Hepatocyte (in vitro differentiated cells): ENCODE measurements around the gene ZNF280D. TPM values are rescaled to one million over a fixed set of nuclear protein-coding genes. Genes with fewer than 3 reads are reported as not detected.

ENCODE experiments used
- DNase-seq: peaks from one replicate; pipeline ENCODE4 v3.0.0-alpha.2; 2016; ENCODE audit warnings: low spot score
- H2AFZ ChIP-seq: fragments of 200-600 bp; sonication (generic); 2 replicates; pipeline ENCODE4 v1.6.0; 2016; ENCODE audit warnings: antibody characterized with exemption, mild to moderate bottlenecking
- H3K27ac ChIP-seq: fragments of 200-600 bp; sonication (generic); 2 replicates; pipeline ENCODE4 v1.5.1; 2016; ENCODE audit warnings: mild to moderate bottlenecking
- H3K27me3 ChIP-seq: fragments of 200-600 bp; sonication (generic); 2 replicates; pipeline ENCODE4 v1.6.1; 2016
- H3K36me3 ChIP-seq: fragments of 200-600 bp; sonication (generic); replicated peaks from 2 replicates; pipeline ENCODE4 v1.5.1; 2016; ENCODE audit warnings: low read depth; ENCODE audit not compliant: insufficient read depth
- H3K4me1 ChIP-seq: fragments of 200-600 bp; sonication (generic); 2 replicates; pipeline ENCODE4 v1.5.1; 2016; ENCODE audit warnings: mild to moderate bottlenecking, moderate library complexity; ENCODE audit not compliant: insufficient read depth
- H3K4me2 ChIP-seq: fragments of 200-600 bp; sonication (generic); 2 replicates; pipeline ENCODE4 v1.6.0; 2016
- H3K4me3 ChIP-seq: fragments of 200-600 bp; sonication (generic); 2 replicates; pipeline ENCODE4 v1.5.1; 2016; ENCODE audit warnings: mild to moderate bottlenecking
- H3K79me2 ChIP-seq: fragments of 200-600 bp; sonication (generic); 2 replicates; pipeline ENCODE4 v1.6.0; 2017; ENCODE audit warnings: mild to moderate bottlenecking
- H3K9me2 ChIP-seq: fragments of 200-600 bp; sonication (generic); replicated peaks from 2 replicates; pipeline ENCODE4 v1.6.0; 2017; ENCODE audit warnings: mild to moderate bottlenecking; ENCODE audit not compliant: insufficient read depth
- H3K9me3 ChIP-seq: fragments of 200-600 bp; sonication (generic); 2 replicates; pipeline ENCODE4 v1.5.1; 2016; ENCODE audit warnings: low read depth, mild to moderate bottlenecking
- H4K20me1 ChIP-seq: fragments of 200-600 bp; sonication (generic); 2 replicates; pipeline ENCODE4 v1.6.0; 2016; ENCODE audit warnings: mild to moderate bottlenecking; ENCODE audit not compliant: insufficient read depth, poor library complexity, severe bottlenecking
- EZH2 ChIP-seq: fragments of 200-600 bp; sonication (generic); IDR thresholded peaks from 2 replicates; pipeline ENCODE4 v1.6.1; 2016; ENCODE audit warnings: antibody characterized with exemption, mild to moderate bottlenecking, borderline replicate concordance
- EZH2phosphoT487 ChIP-seq: fragments of 200-600 bp; sonication (generic); IDR thresholded peaks from one replicate; pipeline ENCODE4 v1.6.1; 2018; ENCODE audit warnings: antibody characterized with exemption, mild to moderate bottlenecking, low read depth, moderate library complexity; ENCODE audit not compliant: unreplicated experiment, severe bottlenecking
- WGBS: methylation state at CpG from one replicate; pipeline ENCODE4 v1.1.6; 2016; ENCODE audit warnings: low lambda C conversion rate; ENCODE audit errors: missing lambda C conversion rate; 5-methylcytosine and 5-hydroxymethylcytosine counted together
- polyA plus RNA-seq: library from polyadenylated mRNA; unstranded; fragments of >200 nt; fragmentation: Nextera tagmentation; extraction: Ambion mirVana; gene quantifications from 2 replicates; pipeline ENCODE4 v1.2.1, GENCODE V29; 2016
- total RNA-seq: library from RNA; depleted of rRNA; stranded (reverse); fragments of >200 nt; gene quantifications from 2 replicates; pipeline ENCODE4 v1.2.3, GENCODE V29; 2014
- TF ChIP-seq, protein P1 (sequence below): fragments of 200-600 bp; sonication (generic); IDR thresholded peaks from 2 replicates; pipeline ENCODE4 v1.5.1; 2016; ENCODE audit warnings: antibody characterized with exemption, mild to moderate bottlenecking; ENCODE audit not compliant: poor library complexity

Gene ZNF280D
- total and polyA plus RNA-seq, 2 experiments from 2014 or later: 0.54 to 0.87 TPM

DNA sequence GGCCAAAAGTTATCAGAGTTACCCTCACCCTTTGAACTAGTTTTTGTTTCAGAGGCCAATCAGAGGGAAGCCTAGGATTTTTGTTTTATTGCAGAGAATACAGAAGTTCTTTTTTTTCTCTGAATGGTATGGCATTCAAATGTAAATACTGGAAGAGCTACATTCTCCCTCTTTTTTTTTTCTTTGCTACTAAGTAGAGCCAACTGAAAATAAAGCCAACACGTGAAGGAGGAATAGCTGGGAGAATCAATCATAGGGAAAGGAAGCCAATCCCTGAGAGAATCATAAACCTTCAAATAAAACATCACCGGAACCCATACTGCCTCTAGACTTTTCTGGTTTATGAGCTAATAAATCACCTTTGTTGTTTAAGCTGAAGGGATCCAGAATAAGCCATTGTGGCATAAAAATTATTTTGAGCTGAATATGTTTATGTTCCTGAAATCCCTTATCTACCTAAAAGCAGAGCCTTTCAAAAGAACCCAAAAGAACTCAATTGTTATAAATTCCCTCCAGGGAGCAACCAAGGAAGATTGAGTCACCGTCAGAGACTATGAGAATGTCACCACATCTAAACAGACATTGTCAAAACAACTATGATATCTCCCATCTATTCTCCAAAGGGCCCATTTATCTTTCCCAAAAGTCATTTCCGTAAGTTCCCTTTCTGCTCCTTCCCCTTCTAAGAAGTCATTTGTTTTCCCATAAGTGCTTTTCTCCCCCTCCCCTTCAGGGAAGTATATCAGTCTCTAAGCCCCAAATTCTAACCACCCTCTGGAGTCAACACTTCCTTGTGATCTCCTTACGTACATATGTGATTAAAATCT is 3.8 kb upstream of the ZNF280D start:
- H3K27ac ChIP-seq: no peak overlapping the region
- TF ChIP-seq EZH2phosphoT487 (no peak), EZH2 (no peak)
- TF ChIP-seq, protein P1, sequence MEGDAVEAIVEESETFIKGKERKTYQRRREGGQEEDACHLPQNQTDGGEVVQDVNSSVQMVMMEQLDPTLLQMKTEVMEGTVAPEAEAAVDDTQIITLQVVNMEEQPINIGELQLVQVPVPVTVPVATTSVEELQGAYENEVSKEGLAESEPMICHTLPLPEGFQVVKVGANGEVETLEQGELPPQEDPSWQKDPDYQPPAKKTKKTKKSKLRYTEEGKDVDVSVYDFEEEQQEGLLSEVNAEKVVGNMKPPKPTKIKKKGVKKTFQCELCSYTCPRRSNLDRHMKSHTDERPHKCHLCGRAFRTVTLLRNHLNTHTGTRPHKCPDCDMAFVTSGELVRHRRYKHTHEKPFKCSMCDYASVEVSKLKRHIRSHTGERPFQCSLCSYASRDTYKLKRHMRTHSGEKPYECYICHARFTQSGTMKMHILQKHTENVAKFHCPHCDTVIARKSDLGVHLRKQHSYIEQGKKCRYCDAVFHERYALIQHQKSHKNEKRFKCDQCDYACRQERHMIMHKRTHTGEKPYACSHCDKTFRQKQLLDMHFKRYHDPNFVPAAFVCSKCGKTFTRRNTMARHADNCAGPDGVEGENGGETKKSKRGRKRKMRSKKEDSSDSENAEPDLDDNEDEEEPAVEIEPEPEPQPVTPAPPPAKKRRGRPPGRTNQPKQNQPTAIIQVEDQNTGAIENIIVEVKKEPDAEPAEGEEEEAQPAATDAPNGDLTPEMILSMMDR: no peak
- no peaks in the 10 kb centered on the region for H3K27me3 ChIP-seq
- no peaks in the 10 kb centered on the region for H3K79me2 ChIP-seq
- no peak overlapping the region for H3K4me3 ChIP-seq
- WGBS: 32% methylated on average over 5 of the region's 5 CpGs
- H2AFZ ChIP-seq: no peak overlapping the region
- no peak for DNase-seq
- H3K9me3 ChIP-seq: no peaks in the 10 kb centered on the region
- H4K20me1 ChIP-seq: no peaks in the 10 kb centered on the region
- H3K9me2 ChIP-seq: no peaks in the 10 kb centered on the region
- H3K36me3 ChIP-seq: no peaks in the 10 kb centered on the region
- peak overlapping the region; percentile 5 for H3K4me2 ChIP-seq
- peaks cover 7% of the 10 kb centered on the region for H3K4me1 ChIP-seq

DNA sequence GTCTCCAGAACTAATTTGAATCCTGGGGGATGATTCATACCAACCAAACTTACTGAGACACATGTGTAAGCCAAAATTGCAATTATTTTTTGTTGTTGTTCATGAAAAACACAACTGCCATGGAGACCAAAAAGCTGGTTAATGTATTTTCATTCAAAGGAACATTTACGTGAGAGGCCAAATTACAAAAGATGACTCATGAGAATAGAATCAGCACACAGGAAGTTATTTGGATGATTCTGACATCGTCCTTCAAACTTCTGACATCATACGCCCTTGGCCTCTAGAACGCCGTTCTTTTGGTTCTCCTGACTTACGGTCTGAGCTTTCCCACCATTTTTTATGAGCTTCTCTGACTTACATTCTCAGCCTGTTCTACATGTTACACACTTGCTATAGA is 3.0 kb upstream of the ZNF280D start:
- 90% methylated on average over 6 of the region's 6 CpGs for WGBS
- no peaks in the 10 kb centered on the region for H3K9me3 ChIP-seq
- peaks cover 7% of the 10 kb centered on the region for H3K4me1 ChIP-seq
- TF ChIP-seq EZH2: no peak
- TF ChIP-seq, protein P1: no peak
- TF ChIP-seq EZH2phosphoT487: no peak
- H3K27me3 ChIP-seq: no peaks in the 10 kb centered on the region
- H3K36me3 ChIP-seq: no peaks in the 10 kb centered on the region
- H3K79me2 ChIP-seq: no peaks in the 10 kb centered on the region
- H3K9me2 ChIP-seq: no peaks in the 10 kb centered on the region
- DNase-seq: no peak
- no peaks in the 10 kb centered on the region for H4K20me1 ChIP-seq
- no peak overlapping the region for H3K27ac ChIP-seq
- no peak overlapping the region for H2AFZ ChIP-seq
- no peak overlapping the region for H3K4me3 ChIP-seq
- H3K4me2 ChIP-seq: no peak overlapping the region

DNA sequence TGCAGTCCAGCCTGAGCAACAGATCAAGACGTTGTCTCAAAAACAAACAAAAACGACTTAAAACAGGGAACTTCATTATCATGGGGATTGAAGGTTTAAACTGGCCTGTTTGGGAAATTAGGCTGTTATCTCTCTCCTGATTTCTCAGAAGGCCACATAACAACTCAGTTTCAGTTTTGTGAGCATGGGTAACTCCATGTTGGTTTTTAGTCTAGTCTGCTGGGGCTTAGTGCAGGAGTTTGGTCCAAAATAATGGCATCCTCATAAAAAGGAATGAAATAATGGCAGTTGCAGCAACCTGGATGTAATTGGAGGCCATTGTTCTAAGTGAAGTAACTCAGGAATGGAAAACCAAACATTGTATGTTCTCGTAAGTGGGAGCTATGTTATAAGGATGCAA is 2.3 kb upstream of the ZNF280D start:
- H3K79me2 ChIP-seq: no peaks in the 10 kb centered on the region
- no peaks in the 10 kb centered on the region for H4K20me1 ChIP-seq
- TF ChIP-seq EZH2phosphoT487 (no peak), EZH2 (no peak)
- TF ChIP-seq, protein P1: no peak
- H3K27ac ChIP-seq: no peak overlapping the region
- H3K4me1 ChIP-seq: peaks cover 7% of the 10 kb centered on the region
- 61% methylated on average over 3 of the region's 3 CpGs for WGBS
- no peaks in the 10 kb centered on the region for H3K27me3 ChIP-seq
- no peaks in the 10 kb centered on the region for H3K9me3 ChIP-seq
- no peak overlapping the region for H3K4me2 ChIP-seq
- no peaks in the 10 kb centered on the region for H3K36me3 ChIP-seq
- H3K4me3 ChIP-seq: no peak overlapping the region
- no peak overlapping the region for H2AFZ ChIP-seq
- DNase-seq: no peak
- no peaks in the 10 kb centered on the region for H3K9me2 ChIP-seq
